Measurements from ENCODE around the gene FBXL16.

The FBXL16 gene

GRCh38 chr16:723695-724094 lies 18.1 kb upstream of the FBXL16 start:
- Histone ChIP-seq H3K4me1 (ENCODE audit: insufficient read depth, low read length) (peaks cover 36% of the 10 kb centered on the region), H3K27me3 (ENCODE audit: insufficient read depth, low read length) (no peaks in the 10 kb centered on the region), H2AFZ (ENCODE audit: low read depth, low read length) (no peak overlapping the region), H3K9me3 (ENCODE audit: low read length) (no peaks in the 10 kb centered on the region), H3K36me3 (ENCODE audit: insufficient read depth, low read length) (peaks cover 2% of the 10 kb centered on the region), H3K4me3 (ENCODE audit: low read length) (no peak overlapping the region)

DNA sequence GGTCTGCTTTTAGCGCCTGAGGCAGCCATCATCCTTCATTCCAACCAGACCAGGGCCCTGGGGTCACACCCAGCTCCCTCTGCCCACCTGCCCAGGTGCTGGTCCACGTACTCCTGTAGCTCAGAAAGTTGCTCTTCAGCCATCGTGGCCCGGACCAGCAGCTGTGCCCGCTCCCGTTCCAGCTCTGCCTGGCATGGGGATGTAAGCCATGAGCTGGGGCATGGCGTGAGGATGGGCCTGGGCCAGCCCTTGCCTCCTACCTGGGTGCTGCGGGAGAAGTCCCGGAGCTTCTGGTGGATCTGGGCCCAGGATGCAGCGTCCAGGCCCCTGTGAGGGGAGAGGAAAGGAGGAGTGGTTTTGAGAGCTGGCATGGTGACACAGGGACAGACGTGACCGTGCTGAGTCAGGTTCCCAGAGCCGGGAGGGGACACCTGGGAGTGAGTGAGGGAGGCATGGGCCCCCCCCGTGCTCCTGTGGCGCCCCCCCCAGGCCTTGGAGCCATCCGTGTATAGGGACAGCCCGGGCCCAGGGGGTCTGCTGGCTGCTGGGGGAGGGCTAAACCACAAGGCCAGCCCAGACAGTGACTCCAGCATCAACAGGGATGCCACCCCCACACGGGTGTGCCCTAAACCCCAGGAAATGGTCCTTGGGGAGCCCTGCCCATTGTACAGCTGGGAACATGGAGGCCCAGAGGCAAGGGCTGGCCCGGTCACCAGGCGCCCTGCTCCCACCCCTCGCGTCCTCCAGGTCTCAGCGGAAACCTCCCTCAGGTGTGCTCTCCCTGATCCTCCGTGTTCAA lies 17.4 kb upstream of the FBXL16 start:
- H3K4me3 ChIP-seq (ENCODE audit: low read length) = no peak overlapping the region
- H3K36me3 ChIP-seq (ENCODE audit: insufficient read depth, low read length) = peaks cover 5% of the 10 kb centered on the region
- H3K4me1 ChIP-seq (ENCODE audit: insufficient read depth, low read length) = peaks cover 39% of the 10 kb centered on the region
- H3K9me3 ChIP-seq (ENCODE audit: low read length) = no peaks in the 10 kb centered on the region
- no peaks in the 10 kb centered on the region for H3K27me3 ChIP-seq (ENCODE audit: insufficient read depth, low read length)
- no peak overlapping the region for H2AFZ ChIP-seq (ENCODE audit: low read depth, low read length)

DNA sequence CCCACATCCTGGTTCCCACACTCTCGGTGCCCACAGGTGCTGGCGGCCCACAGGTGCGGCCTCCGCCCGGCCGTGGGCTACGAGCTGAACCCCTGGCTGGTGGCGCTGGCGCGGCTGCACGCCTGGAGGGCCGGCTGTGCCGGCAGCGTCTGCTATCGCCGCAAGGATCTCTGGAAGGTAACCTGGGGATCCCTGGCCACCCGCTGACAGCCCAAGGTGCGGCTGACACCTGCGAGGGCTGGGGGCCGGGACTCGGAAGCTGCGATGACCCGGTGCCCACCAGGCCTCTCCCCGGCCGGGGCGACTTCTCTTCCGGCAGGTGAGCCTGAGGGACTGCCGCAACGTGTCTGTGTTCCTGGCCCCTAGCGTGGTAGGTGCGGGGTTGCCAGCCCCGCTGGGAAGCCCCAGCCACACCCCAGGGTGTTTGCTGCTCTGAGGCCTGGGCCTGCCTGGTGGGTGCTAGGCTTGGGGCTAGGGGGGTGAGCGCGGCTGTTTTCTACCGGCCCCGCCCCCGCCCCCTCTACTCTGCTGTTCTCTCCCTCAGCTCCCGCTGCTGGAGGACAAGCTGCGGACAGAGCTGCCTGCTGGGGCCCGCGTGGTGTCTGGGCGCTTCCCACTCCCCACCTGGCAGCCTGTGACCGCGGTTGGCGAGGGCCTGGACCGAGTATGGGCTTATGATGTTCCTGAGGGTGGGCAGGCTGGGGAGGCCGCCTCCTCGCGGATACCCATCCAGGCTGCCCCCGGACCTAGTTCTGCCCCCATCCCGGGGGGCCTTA lies 16.4 kb upstream of the FBXL16 start:
- Histone ChIP-seq H3K9me3 (ENCODE audit: low read length) (no peaks in the 10 kb centered on the region), H2AFZ (ENCODE audit: low read depth, low read length) (no peak overlapping the region), H3K27me3 (ENCODE audit: insufficient read depth, low read length) (no peaks in the 10 kb centered on the region), H3K36me3 (ENCODE audit: insufficient read depth, low read length) (peaks cover 10% of the 10 kb centered on the region), H3K4me1 (ENCODE audit: insufficient read depth, low read length) (peaks cover 43% of the 10 kb centered on the region), H3K4me3 (ENCODE audit: low read length) (peak overlapping the region; percentile 80)

GRCh38 chr16:720990-721764 lies 15.6 kb upstream of the FBXL16 start, which contains the start of gene ANTKMT:
Gene ANTKMT (plus strand): TSS chr16:721146. CDS start chr16:721275, 129 bp downstream.
- Histone ChIP-seq H3K36me3 (ENCODE audit: insufficient read depth, low read length) (peaks cover 13% of the 10 kb centered on the region), H3K9me3 (ENCODE audit: low read length) (no peaks in the 10 kb centered on the region), H3K27me3 (ENCODE audit: insufficient read depth, low read length) (no peaks in the 10 kb centered on the region), H2AFZ (ENCODE audit: low read depth, low read length) (peak within 1 kb of the TSS; percentile 49), H3K4me3 (ENCODE audit: low read length) (peak within 1 kb of the TSS; percentile 80), H3K4me1 (ENCODE audit: insufficient read depth, low read length) (peaks cover 50% of the 10 kb centered on the region)

DNA sequence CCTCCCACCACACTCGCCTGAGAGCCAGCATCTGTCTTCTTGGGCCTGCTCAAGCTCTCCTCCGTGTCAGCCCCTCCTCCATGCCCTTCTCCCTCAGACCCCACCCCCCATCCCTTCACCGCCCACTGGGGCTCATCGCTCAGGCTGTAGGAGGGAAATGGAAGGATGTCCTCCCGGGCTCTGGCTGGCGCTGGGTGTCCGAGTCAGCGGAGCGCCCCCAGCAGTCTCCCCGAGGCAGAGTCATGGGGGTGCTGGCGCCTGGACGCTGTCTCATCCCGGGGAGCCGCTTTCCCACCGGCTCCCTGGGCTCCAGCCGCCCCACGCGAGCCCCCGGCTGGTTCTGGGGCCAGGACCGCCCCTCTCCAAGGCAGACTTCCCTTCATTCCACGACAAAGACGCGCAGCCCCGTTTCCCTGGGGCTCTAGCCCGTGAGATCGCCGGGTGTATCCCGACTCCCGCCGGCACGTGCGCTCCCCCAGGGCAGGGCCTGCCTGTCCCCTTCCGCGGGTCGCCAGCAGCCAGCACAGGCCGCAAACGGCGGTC lies 14.9 kb upstream of the FBXL16 start:
- Histone ChIP-seq H3K9me3 (ENCODE audit: low read length) (no peaks in the 10 kb centered on the region), H3K4me1 (ENCODE audit: insufficient read depth, low read length) (peaks cover 50% of the 10 kb centered on the region), H2AFZ (ENCODE audit: low read depth, low read length) (peak overlapping the region; percentile 49), H3K4me3 (ENCODE audit: low read length) (peak overlapping the region; percentile 80), H3K36me3 (ENCODE audit: insufficient read depth, low read length) (peaks cover 13% of the 10 kb centered on the region), H3K27me3 (ENCODE audit: insufficient read depth, low read length) (no peaks in the 10 kb centered on the region)

- H3K4me3 ChIP-seq (ENCODE audit: low read length) = peak overlapping the region; percentile 80
- H3K9me3 ChIP-seq (ENCODE audit: low read length) = no peaks in the 10 kb centered on the region
- peaks cover 50% of the 10 kb centered on the region for H3K4me1 ChIP-seq (ENCODE audit: insufficient read depth, low read length)
- peaks cover 13% of the 10 kb centered on the region for H3K36me3 ChIP-seq (ENCODE audit: insufficient read depth, low read length)
- no peak overlapping the region for H2AFZ ChIP-seq (ENCODE audit: low read depth, low read length)
- no peaks in the 10 kb centered on the region for H3K27me3 ChIP-seq (ENCODE audit: insufficient read depth, low read length)
Observed at GRCh38 chr16:719815-720446, 14.3 kb upstream of the FBXL16 start.

DNA sequence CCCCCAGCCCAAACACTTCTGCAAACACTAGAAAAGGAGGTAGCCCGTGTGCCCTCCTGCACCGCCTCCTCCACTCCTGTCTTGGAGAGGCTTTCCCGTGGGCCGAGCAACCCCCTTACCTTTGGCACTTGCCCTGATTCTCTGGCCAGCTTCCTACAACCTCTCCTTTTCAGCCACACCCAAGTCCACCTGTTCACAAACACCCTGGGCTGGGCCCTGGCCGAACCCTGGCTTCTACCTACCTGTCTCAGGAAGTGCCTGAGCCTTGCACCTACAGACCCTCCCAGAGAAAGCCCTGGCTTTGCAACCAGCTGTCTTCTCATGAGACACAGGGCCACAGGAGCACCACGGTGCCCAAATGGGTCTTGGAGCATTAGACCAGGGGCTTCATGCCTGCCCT lies 13.3 kb upstream of the FBXL16 start:
- Histone ChIP-seq H3K27me3 (ENCODE audit: insufficient read depth, low read length) (no peaks in the 10 kb centered on the region), H3K4me1 (ENCODE audit: insufficient read depth, low read length) (peaks cover 58% of the 10 kb centered on the region), H2AFZ (ENCODE audit: low read depth, low read length) (no peak overlapping the region), H3K4me3 (ENCODE audit: low read length) (no peak overlapping the region), H3K9me3 (ENCODE audit: low read length) (no peaks in the 10 kb centered on the region), H3K36me3 (ENCODE audit: insufficient read depth, low read length) (peaks cover 13% of the 10 kb centered on the region)

DNA sequence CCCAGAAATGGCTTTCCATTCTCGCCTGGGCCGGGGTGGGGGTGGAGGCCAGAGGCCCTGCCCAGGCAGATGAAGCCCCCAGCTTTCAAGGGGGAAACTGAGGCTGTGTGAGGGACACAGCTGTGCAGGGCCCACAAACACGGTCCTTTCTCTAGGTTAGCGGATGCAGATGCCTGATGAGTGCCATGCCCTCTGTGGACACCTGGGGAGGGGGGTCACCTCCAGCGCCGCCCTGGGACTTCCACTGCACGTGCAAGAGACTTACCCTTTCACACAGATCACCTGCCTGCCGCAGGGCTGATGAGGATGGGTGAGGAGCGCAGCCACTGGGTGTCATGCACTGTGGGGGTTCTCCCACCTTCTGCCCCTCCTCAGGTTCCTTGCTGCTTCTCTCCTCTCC lies 12.8 kb upstream of the FBXL16 start:
- Histone ChIP-seq H3K4me1 (ENCODE audit: insufficient read depth, low read length) (peaks cover 58% of the 10 kb centered on the region), H3K4me3 (ENCODE audit: low read length) (no peak overlapping the region), H2AFZ (ENCODE audit: low read depth, low read length) (no peak overlapping the region), H3K9me3 (ENCODE audit: low read length) (no peaks in the 10 kb centered on the region), H3K27me3 (ENCODE audit: insufficient read depth, low read length) (no peaks in the 10 kb centered on the region), H3K36me3 (ENCODE audit: insufficient read depth, low read length) (peaks cover 13% of the 10 kb centered on the region)

GRCh38 chr16:717450-718245 lies 12.0 kb upstream of the FBXL16 start:
- Histone ChIP-seq H3K4me3 (ENCODE audit: low read length) (no peak overlapping the region), H2AFZ (ENCODE audit: low read depth, low read length) (no peak overlapping the region), H3K4me1 (ENCODE audit: insufficient read depth, low read length) (peaks cover 58% of the 10 kb centered on the region), H3K9me3 (ENCODE audit: low read length) (no peaks in the 10 kb centered on the region), H3K36me3 (ENCODE audit: insufficient read depth, low read length) (peaks cover 13% of the 10 kb centered on the region), H3K27me3 (ENCODE audit: insufficient read depth, low read length) (no peaks in the 10 kb centered on the region)

- Histone ChIP-seq H3K4me1 (ENCODE audit: insufficient read depth, low read length) (peaks cover 54% of the 10 kb centered on the region), H2AFZ (ENCODE audit: low read depth, low read length) (no peak overlapping the region), H3K36me3 (ENCODE audit: insufficient read depth, low read length) (peaks cover 13% of the 10 kb centered on the region), H3K9me3 (ENCODE audit: low read length) (no peaks in the 10 kb centered on the region), H3K4me3 (ENCODE audit: low read length) (peak overlapping the region; percentile 76), H3K27me3 (ENCODE audit: insufficient read depth, low read length) (no peaks in the 10 kb centered on the region)
Observed at GRCh38 chr16:716768-717325, 11.2 kb upstream of the FBXL16 start.

- Histone ChIP-seq H3K27me3 (ENCODE audit: insufficient read depth, low read length) (no peaks in the 10 kb centered on the region), H3K9me3 (ENCODE audit: low read length) (no peaks in the 10 kb centered on the region), H2AFZ (ENCODE audit: low read depth, low read length) (no peak overlapping the region), H3K4me1 (ENCODE audit: insufficient read depth, low read length) (peaks cover 54% of the 10 kb centered on the region), H3K36me3 (ENCODE audit: insufficient read depth, low read length) (peaks cover 13% of the 10 kb centered on the region), H3K4me3 (ENCODE audit: low read length) (peak overlapping the region; percentile 76)
Observed at GRCh38 chr16:716200-716568, 10.6 kb upstream of the FBXL16 start.
